Panc1 (cell line): ENCODE results near the gene CCR8. TPM values are rescaled to one million over a fixed set of nuclear protein-coding genes. Genes with fewer than 3 reads are reported as not detected.

ENCODE experiments used
- ATAC-seq: fragments of 200-7000 bp; cut with Tn5 transposase; 2 replicates; pipeline ENCODE4 v1.9.1; 2020; ENCODE audit warnings: mild to moderate bottlenecking, moderate library complexity
- BruUV-seq: library from RNA; stranded (reverse); fragments of 400-500 nt; replicated peaks from 2 replicates; lab custom pipeline; 2021; lab: Mats Ljungman, UMichigan
- CTCF ChIA-PET: fragments of 300-600 bp; sonication (Branson Sonifier 250); formaldehyde crosslinking; loops from one replicate; lab custom pipeline; 2022; ENCODE audit warnings: antibody characterized with exemption; lab: Charles Lee
- POLR2A ChIA-PET: fragments of 300-600 bp; sonication (Branson Sonifier 250); formaldehyde crosslinking; loops from one replicate; lab custom pipeline; 2022; ENCODE audit warnings: antibody characterized with exemption; lab: Charles Lee
- DNase-seq: peaks from one replicate; pipeline ENCODE4 v3.0.0-alpha.2; 2010; ENCODE audit warnings: low read depth, low spot score
- H3K27ac ChIP-seq: 2 replicates; pipeline ENCODE4 v1.5.1; 2011; ENCODE audit warnings: mild to moderate bottlenecking, low read length, inconsistent platforms
- H3K27me3 ChIP-seq: fragments of 200-500 bp; sonication (Bioruptor generic); 2 replicates; pipeline ENCODE4 v1.6.0; 2014; ENCODE audit warnings: low read length, inconsistent platforms; ENCODE audit not compliant: control insufficient read depth, insufficient read depth
- H3K36me3 ChIP-seq: fragments of 200-500 bp; sonication (Bioruptor generic); 2 replicates; pipeline ENCODE4 v1.5.1; 2014; ENCODE audit warnings: inconsistent platforms, mild to moderate bottlenecking, low read length, moderate library complexity; ENCODE audit not compliant: control insufficient read depth, insufficient read depth
- H3K4me1 ChIP-seq: 2 replicates; pipeline ENCODE4 v1.5.1; 2011; ENCODE audit warnings: inconsistent platforms, mild to moderate bottlenecking, low read length, moderate library complexity; ENCODE audit not compliant: control insufficient read depth, insufficient read depth
- H3K4me3 ChIP-seq, 2 experiments: 2 replicates each; pipeline ENCODE4 v1.5.1; 2011 to 2012; ENCODE audit warnings: low read depth in 2 of 2, low read length in 2 of 2, mild to moderate bottlenecking in 2 of 2, inconsistent platforms in 1 of 2, moderate library complexity in 1 of 2
- H3K9me3 ChIP-seq: fragments of 200-500 bp; sonication (Bioruptor generic); 2 replicates; pipeline ENCODE4 v1.5.1; 2014; ENCODE audit warnings: low read depth, mild to moderate bottlenecking, inconsistent platforms, low read length, moderate library complexity; ENCODE audit not compliant: control insufficient read depth, insufficient read depth
- CTCF ChIP-seq: fragments of 450-650 bp; IDR thresholded peaks from 2 replicates; pipeline ENCODE4 v1.5.1; 2017; ENCODE audit warnings: mild to moderate bottlenecking
- POLR2AphosphoS5 ChIP-seq: IDR thresholded peaks from 2 replicates; pipeline ENCODE4 v1.6.1; 2012; ENCODE audit warnings: mild to moderate bottlenecking, low read depth, low read length, moderate library complexity
- REST ChIP-seq, 2 experiments: IDR thresholded peaks; 2 replicates each; pipeline ENCODE4 v1.6.1; 2011 to 2012; ENCODE audit warnings: low read depth in 2 of 2, control low read depth in 1 of 2, low read length in 1 of 2, mild to moderate bottlenecking in 1 of 2, moderate library complexity in 1 of 2; ENCODE audit not compliant: insufficient read depth in 1 of 2
- SIN3A ChIP-seq: IDR thresholded peaks from 2 replicates; pipeline ENCODE4 v1.6.1; 2012; ENCODE audit warnings: low read depth, mild to moderate bottlenecking, low read length, moderate library complexity, borderline replicate concordance; ENCODE audit not compliant: insufficient read depth
- TCF7L2 ChIP-seq: IDR thresholded peaks from 2 replicates; pipeline ENCODE4 v1.6.1; 2011; ENCODE audit warnings: mild to moderate bottlenecking, low read depth, low read length, inconsistent platforms
- in situ Hi-C: cut with HindIII; loops from 2 replicates; pipeline ENCODE4 v1.10.0; 2016; ENCODE audit warnings: low sequenced_read_pairs, low pct_unique_long_range_greater_than_20kb
- intact Hi-C: fragments of 100-400 bp; cut with micrococcal nuclease; formaldehyde crosslinking; loops from one replicate; pipeline ENCODE4 v1.10.0; 2022; ENCODE audit not compliant: unreplicated experiment
- total RNA-seq: library from RNA; stranded (reverse); gene quantifications from one replicate; pipeline ENCODE4 v1.2.1, GENCODE V29; 2021; ENCODE audit not compliant: unreplicated experiment

CCR8 gene
- total RNA-seq, 1 experiment from 2014 or later, result not detected

- TF ChIP-seq CTCF (no peak), REST (IDR thresholded peaks at IDR 0.05; ENCODE audit: insufficient read depth in 1 of 2, low read depth in 2 of 2, low read length in 1 of 2) (no peak), POLR2AphosphoS5 (no peak), TCF7L2 (no peak), SIN3A (no peak)
- in situ Hi-C loops, result no loop called here
Measured at GRCh38 chr3:39339086-39339485, 9.6 kb downstream of the CCR8 start.

GRCh38 chr3:39343076-39343717 is 13.7 kb downstream of the CCR8 start:
- intact Hi-C loops (no loop called here), in situ Hi-C loops (no loop called here)
- ChIA-PET CTCF (no interaction called here), POLR2A (no interaction called here)
- TF ChIP-seq POLR2AphosphoS5 (no peak), TCF7L2 (no peak), CTCF (no peak), REST (IDR thresholded peaks at IDR 0.05; ENCODE audit: insufficient read depth in 1 of 2, low read depth in 2 of 2, low read length in 1 of 2) (no peak), SIN3A (no peak)
- BruUV-seq, result no TSS peak
- Histone ChIP-seq H3K9me3 (no peaks in the 10 kb centered on the region), H3K4me3 (no peak overlapping the region), H3K36me3 (no peaks in the 10 kb centered on the region), H3K27ac (no peak overlapping the region), H3K4me1 (no peaks in the 10 kb centered on the region), H3K27me3 (no peaks in the 10 kb centered on the region)
- DNase-seq (no peak), ATAC-seq (no peak)

More at GRCh38 chr3:39339086-39339485, 9.6 kb downstream of the CCR8 start:
- no TSS peak for BruUV-seq
- H3K27me3 ChIP-seq, result no peaks in the 10 kb centered on the region
- no peaks in the 10 kb centered on the region for H3K36me3 ChIP-seq
- H3K27ac ChIP-seq, result no peak overlapping the region
- no peaks in the 10 kb centered on the region for H3K9me3 ChIP-seq
- DNase-seq, result no peak
- ATAC-seq, result no peak
- ChIA-PET CTCF (no interaction called here), POLR2A (no interaction called here)
- intact Hi-C loops, result no loop called here
- no peaks in the 10 kb centered on the region for H3K4me1 ChIP-seq
- no peak overlapping the region for H3K4me3 ChIP-seq
